Subcutaneous adipose tissue (tissue), 4 donors: Measurements from ENCODE around the gene PNLIPRP1. TPM values are rescaled to one million over a fixed set of nuclear protein-coding genes. Genes with fewer than 3 reads are reported as not detected.

Source experiments
- total RNA-seq, 4 donors: library from RNA; depleted of rRNA; stranded (reverse); fragments of >200 nt; gene quantifications; one replicate each; pipeline ENCODE4 v1.1.0, GENCODE V29; 2016
- TF ChIP-seq, protein P1 (sequence below): fragments of 450-650 bp; IDR thresholded peaks from one replicate; pipeline ENCODE4 v1.5.1; 2016; ENCODE audit warnings: low read depth, mild to moderate bottlenecking, control low read depth, antibody characterized with exemption, moderate library complexity

Gene PNLIPRP1
- total RNA-seq, 4 donors from 2014 or later = not detected

DNA sequence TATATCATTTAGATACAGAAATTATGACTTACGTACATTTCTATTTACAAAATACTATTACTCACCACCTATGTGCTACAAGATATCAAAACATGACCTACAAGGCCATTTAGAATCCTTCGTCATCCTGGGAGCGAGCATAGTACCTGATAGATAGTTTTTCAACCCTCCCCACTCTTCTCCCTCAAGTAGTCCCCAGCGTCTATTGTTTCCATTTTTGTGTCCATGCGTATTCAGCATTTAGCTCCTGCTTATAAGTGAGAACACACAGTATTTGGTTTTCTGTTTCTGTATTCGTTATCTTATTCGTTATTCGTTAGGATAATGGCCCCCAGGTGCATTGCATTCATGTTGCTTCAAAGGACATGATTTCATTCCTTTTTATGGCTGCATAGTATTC is 58.1 kb downstream of the PNLIPRP1 start:
- TF ChIP-seq, protein P1, sequence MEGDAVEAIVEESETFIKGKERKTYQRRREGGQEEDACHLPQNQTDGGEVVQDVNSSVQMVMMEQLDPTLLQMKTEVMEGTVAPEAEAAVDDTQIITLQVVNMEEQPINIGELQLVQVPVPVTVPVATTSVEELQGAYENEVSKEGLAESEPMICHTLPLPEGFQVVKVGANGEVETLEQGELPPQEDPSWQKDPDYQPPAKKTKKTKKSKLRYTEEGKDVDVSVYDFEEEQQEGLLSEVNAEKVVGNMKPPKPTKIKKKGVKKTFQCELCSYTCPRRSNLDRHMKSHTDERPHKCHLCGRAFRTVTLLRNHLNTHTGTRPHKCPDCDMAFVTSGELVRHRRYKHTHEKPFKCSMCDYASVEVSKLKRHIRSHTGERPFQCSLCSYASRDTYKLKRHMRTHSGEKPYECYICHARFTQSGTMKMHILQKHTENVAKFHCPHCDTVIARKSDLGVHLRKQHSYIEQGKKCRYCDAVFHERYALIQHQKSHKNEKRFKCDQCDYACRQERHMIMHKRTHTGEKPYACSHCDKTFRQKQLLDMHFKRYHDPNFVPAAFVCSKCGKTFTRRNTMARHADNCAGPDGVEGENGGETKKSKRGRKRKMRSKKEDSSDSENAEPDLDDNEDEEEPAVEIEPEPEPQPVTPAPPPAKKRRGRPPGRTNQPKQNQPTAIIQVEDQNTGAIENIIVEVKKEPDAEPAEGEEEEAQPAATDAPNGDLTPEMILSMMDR = no peak

DNA sequence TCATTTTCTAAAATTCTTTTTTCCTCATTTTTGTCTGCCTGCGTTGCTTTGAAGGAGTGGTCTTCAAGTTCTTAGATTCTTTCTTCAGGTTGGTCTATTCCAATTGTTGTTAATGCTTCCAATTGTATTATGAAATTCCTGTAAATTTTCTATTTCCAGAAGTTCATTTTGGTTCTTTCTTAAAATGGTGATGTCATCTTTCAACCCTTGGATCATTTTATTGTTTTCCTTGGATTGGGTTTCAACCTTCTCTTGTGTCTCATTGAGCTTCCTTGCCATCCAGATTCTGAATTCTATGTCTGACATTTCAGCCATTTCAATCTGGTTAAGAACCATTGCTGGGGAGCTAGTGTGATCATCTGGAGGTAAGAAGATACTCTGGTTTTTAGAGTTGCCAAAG is 63.1 kb downstream of the PNLIPRP1 start:
- TF ChIP-seq, protein P1 = no peak

DNA sequence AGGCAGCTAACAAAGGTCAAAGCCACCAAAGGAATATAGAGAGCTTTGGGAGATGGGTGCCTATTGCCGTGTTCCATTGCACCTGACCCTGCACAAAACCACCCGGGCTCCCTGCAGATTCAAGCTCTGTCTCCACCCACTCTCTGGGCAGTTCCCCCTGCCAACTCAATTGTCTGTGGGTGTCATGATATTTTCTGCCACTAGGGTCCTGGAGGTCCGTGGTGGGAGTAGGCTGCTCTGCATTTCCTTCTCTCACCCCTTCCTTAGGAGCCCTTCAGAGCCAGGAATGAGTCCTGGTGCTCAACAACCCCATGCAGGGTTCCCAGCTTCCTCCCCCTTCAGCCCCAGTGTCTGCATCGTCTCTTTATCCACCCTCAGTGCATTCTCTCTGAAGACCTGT is 64.1 kb downstream of the PNLIPRP1 start:
- TF ChIP-seq, protein P1 = no peak

DNA sequence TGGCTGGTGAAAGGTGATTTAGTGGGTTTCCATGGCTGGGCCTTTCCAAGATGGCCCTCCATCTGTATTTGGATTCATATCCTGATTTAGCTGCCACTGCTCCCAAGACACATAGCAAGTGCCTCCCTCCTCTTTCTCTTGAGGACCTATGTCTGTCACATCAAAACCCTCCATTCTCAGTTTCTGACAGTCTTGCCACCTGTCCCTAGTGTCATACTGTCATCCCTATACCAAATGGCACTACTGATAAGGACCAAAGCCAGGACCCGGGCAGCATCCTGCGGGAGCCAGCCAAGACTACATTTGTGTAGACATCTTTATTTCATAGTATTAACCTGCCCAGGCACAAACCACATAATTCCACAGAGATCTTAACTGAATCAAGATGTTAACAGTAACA is 64.8 kb downstream of the PNLIPRP1 start:
- TF ChIP-seq, protein P1 = no peak

DNA sequence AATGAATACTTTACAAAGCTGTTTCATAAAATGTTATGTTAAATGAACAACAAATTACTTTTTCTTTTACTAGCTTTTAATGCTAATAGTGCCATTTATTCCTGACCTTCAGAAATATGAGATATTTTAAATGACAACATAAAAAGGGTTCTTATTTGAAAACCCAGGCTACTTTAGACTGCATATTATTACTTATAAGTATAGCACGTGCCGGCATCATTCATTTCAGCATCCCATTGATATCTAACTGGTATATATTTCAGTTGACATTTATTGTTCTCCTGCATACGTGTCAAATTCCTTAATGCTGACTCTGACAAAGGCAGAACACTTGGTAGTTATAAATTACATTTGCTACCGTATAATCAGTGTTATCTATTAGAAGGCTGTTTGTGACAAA is 65.3 kb downstream of the PNLIPRP1 start:
- TF ChIP-seq, protein P1 = no peak

DNA sequence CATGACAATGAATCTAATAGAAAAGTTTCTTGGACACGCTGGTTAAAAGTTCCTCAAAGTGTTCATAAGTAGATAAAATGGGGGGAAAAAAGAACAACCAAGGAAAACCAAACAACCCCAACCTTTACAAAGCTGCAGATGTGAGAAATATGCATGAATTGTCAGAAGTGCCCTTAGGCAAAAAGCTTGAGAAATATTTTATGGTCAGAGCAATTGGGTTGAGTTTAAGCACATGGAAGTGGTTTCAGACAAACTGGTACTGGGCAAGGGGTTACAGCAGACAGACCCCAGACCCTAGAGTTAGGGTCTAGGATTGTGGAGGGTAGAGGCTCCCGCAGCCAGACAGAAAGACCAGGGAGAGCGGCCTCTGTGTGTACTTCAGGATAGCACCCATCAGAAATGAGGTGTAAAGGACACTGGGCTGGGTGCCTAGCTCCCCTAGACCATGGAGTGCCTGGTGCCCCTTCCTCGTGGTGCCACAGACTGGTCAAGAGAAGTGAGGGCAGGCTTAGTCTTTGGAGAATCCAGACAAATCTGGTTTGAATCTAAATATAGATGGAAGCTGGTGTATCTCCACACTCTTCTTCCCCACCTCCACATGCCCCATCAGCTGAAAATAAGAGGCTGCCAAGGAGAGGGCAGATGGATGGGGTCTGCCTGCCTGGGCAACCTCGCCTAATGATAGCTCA is 67.2 kb downstream of the PNLIPRP1 start:
- TF ChIP-seq, protein P1 = no peak

Other genes with a start within 250 kb of the PNLIPRP1 start
- 1 to 10 TPM; 1.5 to 3.7 (median 2.2) TPM for gene PNLIPRP3, start 163.1 kb upstream of the PNLIPRP1 start, total RNA-seq
- not detected for gene PNLIP, start 45.0 kb upstream of the PNLIPRP1 start, total RNA-seq
- gene PNLIPRP2, start 30.0 kb downstream of the PNLIPRP1 start, total RNA-seq = not detected
- gene HSPA12A, start 151.6 kb downstream of the PNLIPRP1 start, total RNA-seq = 10 to 100 TPM; 18.0 to 41.3 (median 25.4) TPM